ENCODE measurements around the gene HS6ST3. TPM values are rescaled to one million over a fixed set of nuclear protein-coding genes. Genes with fewer than 3 reads are reported as not detected.

HS6ST3 gene
- total and polyA plus RNA-seq, 2 donors (not counting 3 experiments of a cell fraction or from before 2014, with no cell fraction given): 0.03 to 0.15 TPM

DNA sequence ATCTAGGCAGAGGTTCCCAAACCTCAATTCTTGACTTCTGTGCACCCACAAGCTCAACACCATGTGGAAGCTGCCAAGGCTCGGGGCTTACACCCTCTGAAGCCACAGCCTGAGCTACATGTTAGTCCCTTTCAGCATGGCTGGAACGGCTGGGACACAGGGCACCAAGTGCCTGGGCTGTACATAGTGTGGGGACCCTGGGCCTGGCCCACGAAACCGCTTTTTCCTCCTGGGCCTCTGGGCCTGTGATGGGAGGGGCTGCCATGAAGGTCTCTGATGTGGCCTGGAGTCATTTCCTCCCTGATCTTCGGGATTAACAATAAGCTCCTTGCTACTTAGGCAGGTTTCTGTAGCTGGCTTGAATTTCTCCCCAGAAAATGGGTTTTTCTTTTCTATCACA, 108.1 kb downstream of the HS6ST3 start:
- TF ChIP-seq, protein P1, sequence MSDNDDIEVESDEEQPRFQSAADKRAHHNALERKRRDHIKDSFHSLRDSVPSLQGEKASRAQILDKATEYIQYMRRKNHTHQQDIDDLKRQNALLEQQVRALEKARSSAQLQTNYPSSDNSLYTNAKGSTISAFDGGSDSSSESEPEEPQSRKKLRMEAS (IDR thresholded peaks at IDR 0.05; ENCODE audit: insufficient read depth, insufficient read length): no peak
- TF ChIP-seq CTCF (IDR thresholded peaks at IDR 0.05; ENCODE audit: extremely low read depth in 1 of 2, insufficient read depth in 1 of 2, low read depth in 1 of 2, low read length in 2 of 2) (no peak), POLR2A (IDR thresholded peaks at IDR 0.05; ENCODE audit: low read depth, low read length) (no peak), MYC (IDR thresholded peaks at IDR 0.05; ENCODE audit: low read depth, low read length) (no peak), FOS (IDR thresholded peaks at IDR 0.05; ENCODE audit: borderline replicate concordance, insufficient read depth, low read length) (no peak), EZH2 (IDR thresholded peaks at IDR 0.05; ENCODE audit: borderline replicate concordance, low read depth, low read length, severe bottlenecking) (no peak), JUN (IDR thresholded peaks at IDR 0.05; ENCODE audit: borderline replicate concordance, insufficient read depth, insufficient read length, low read depth) (no peak), GATA2 (IDR thresholded peaks at IDR 0.05; ENCODE audit: insufficient read depth, insufficient read length, low read depth, low read length) (no peak), POLR2AphosphoS5 (IDR thresholded peaks at IDR 0.05; ENCODE audit: insufficient read depth, low read depth, low read length) (no peak)
- no peak for FAIRE-seq

More for the DNA sequence above, 108.1 kb downstream of the HS6ST3 start:
- Histone ChIP-seq H3K9me1 (replicated peaks; ENCODE audit: control insufficient read depth, extremely low read depth, insufficient read depth, low read length) (no peaks in the 10 kb centered on the region), H3K79me2 (ENCODE audit: control insufficient read depth, insufficient read depth, low read length) (no peaks in the 10 kb centered on the region), H3K4me1 (ENCODE audit: control insufficient read depth, extremely low read depth, insufficient read depth, low read length) (no peaks in the 10 kb centered on the region), H3K36me3 (ENCODE audit: control insufficient read depth in 2 of 2, extremely low read depth in 1 of 2, insufficient read depth in 2 of 2, low read length in 2 of 2) (no peaks in the 10 kb centered on the region), H3K4me3 (replicated peaks in 1 of 3; ENCODE audit: insufficient read depth in 1 of 3, low read depth in 1 of 3, low read length in 3 of 3) (no peak overlapping the region), H3K9me3 (replicated peaks; ENCODE audit: control insufficient read depth, insufficient read depth, low read length) (no peaks in the 10 kb centered on the region), H2AFZ (ENCODE audit: low read depth, low read length) (no peak overlapping the region), H3K4me2 (ENCODE audit: insufficient read depth, low read length) (no peak overlapping the region), H4K20me1 (replicated peaks; ENCODE audit: control insufficient read depth, extremely low read depth, insufficient read depth, low read length) (no peaks in the 10 kb centered on the region), H3K27ac (ENCODE audit: insufficient read depth, low read depth, low read length) (no peak overlapping the region), H3K9ac (replicated peaks; ENCODE audit: extremely low read depth, insufficient read depth, low read length) (no peak overlapping the region), H3K27me3 (ENCODE audit: control insufficient read depth in 2 of 2, insufficient read depth in 2 of 2, low read length in 2 of 2) (no peaks in the 10 kb centered on the region)
- intact Hi-C loops (cut with micrococcal nuclease): no loop called here
- DNase-seq (ENCODE audit: low read depth, low spot score): no peak
- BruUV-seq (replicated peaks): no TSS peak
- dilution Hi-C loops (cut with MboI; ENCODE audit: extremely low pct_ligation_motif_present, low sequenced_read_pairs): no loop called here
- ChIA-PET POLR2A (no interaction called here), CTCF (no interaction called here)

All from endothelial cell of umbilical vein (primary cell).